GM21737 (cell line): ENCODE measurements around the gene HPS4.

Source experiments
- ATAC-seq: cut with Tn5 transposase; IDR thresholded peaks from one replicate; pipeline ENCODE4 v1.9.1; 2021; ENCODE audit warnings: mild to moderate bottlenecking, moderate library complexity; ENCODE audit not compliant: unreplicated experiment

HPS4 gene

GRCh38 chr22:26470807-26471206, 12.8 kb downstream of the HPS4 start:
- no peak for ATAC-seq

GRCh38 chr22:26466196-26466595, 17.4 kb downstream of the HPS4 start:
- ATAC-seq, result no peak

- no peak for ATAC-seq
These were observed 19.3 kb downstream of the HPS4 start for GRCh38 chr22:26464312-26464711.

- ATAC-seq, result no peak
These were observed 19.9 kb downstream of the HPS4 start for GRCh38 chr22:26463688-26464087.

GRCh38 chr22:26463101-26463661, 20.4 kb downstream of the HPS4 start:
- no peak for ATAC-seq

- ATAC-seq, result no peak
These were observed 20.9 kb downstream of the HPS4 start for GRCh38 chr22:26462641-26463040.

- ATAC-seq, result no peak
These were observed 21.5 kb downstream of the HPS4 start for GRCh38 chr22:26462051-26462450.

GRCh38 chr22:26461188-26461810, 22.3 kb downstream of the HPS4 start:
- ATAC-seq, result no peak

- no peak for ATAC-seq
These were observed 23.4 kb downstream of the HPS4 start for GRCh38 chr22:26460202-26460601.

- no peak for ATAC-seq
These were observed 25.8 kb downstream of the HPS4 start for GRCh38 chr22:26457661-26458272.

- ATAC-seq, result no peak
These were observed 29.6 kb downstream of the HPS4 start for GRCh38 chr22:26453812-26454500.

GRCh38 chr22:26453216-26453615, 30.4 kb downstream of the HPS4 start:
- no peak for ATAC-seq

GRCh38 chr22:26452236-26453016, 31.2 kb downstream of the HPS4 start:
- ATAC-seq, result no peak

GRCh38 chr22:26450453-26451185, 33.0 kb downstream of the HPS4 start:
- no peak for ATAC-seq

- ATAC-seq, result no peak
These were observed 34.6 kb downstream of the HPS4 start for GRCh38 chr22:26448941-26449340.

GRCh38 chr22:26448334-26448733, 35.2 kb downstream of the HPS4 start:
- ATAC-seq, result no peak

GRCh38 chr22:26447584-26448329, 35.8 kb downstream of the HPS4 start:
- no peak for ATAC-seq

- ATAC-seq, result no peak
These were observed 36.6 kb downstream of the HPS4 start for GRCh38 chr22:26446808-26447515.

- no peak for ATAC-seq
These were observed 37.9 kb downstream of the HPS4 start for GRCh38 chr22:26445577-26446275.
